HG03097 (cell line): ENCODE data around the gene IARS1.

Experiments used
- ATAC-seq: cut with Tn5 transposase; IDR thresholded peaks from one replicate; pipeline ENCODE4 v1.9.1; 2021; ENCODE audit not compliant: unreplicated experiment, low FRiP score

The IARS1 gene

DNA sequence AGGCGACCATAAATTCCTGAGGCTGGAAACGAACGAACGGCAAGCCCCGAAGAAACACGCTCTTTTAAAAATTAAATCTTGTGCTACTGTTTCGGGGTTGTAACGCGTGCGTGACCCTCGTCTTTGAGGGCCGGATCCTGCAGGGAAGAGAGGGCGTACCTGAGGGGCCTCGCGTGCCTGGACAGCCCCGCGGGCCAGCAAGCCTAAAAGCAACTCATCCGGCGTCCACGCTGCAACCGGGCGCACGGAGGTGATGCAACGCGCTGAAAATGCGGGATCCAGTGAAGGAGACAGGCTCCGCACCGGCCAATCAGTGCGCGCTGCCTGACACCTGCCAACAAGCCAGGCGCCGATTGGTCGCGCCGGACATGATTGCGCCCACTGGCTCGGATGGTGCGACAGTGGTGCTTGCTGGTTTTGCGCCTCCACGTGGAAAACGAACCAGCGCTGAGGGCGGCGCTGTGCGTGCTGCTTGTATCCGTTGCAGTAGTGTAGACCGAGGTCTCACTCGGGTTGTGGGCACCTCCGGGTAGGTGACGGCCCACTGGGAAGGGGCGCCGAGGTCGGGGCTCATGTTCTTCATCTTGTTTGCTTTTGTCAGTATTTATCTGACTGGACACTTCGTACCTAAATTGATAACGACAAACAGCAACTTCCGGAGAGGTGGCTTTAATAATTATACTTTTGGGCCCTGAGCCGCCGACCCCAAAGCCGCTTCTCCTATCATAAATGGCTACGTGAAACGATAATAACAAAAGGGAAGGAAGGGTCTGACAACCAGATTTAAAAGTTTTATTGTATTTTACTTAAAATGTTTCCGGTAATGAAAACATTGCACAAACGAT lies at the start of gene IARS1:
Gene IARS1 (minus strand): TSS at position 246 of the 845 bp plus-strand sequence. CDS start 4,278 bp downstream, outside the sequence.
- ATAC-seq: peak; percentile 84

DNA sequence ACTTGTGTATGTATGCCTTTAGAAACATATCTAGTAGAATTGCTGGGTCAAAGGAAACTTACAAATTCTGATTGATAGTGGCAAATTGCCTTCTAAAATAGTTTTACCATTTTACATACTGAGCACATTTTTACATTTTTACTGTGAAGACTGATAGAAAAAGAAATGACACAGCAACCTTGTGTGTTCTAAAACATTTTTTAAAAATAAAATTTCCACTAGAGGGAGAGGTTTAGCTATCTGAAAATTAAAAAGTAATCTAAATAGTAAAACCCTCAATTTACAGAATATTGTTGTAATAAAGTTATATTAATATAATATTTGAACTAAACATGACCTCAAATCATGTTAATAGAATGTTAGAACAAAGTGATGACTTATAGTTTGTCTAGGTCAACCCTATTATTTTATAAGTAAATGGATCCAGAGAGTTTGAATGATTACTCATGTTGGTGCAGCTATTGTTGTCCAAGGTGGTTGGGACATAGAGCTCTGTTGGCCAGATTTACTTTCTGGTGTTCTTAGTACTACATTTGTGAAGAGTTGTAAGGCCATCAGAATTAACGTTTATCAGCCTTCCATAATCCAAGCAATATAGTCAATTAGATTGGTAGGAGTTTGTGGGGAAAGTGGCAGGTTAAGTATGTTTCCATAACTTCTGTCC lies 49.5 kb upstream of the IARS1 start:
- no peak for ATAC-seq

DNA sequence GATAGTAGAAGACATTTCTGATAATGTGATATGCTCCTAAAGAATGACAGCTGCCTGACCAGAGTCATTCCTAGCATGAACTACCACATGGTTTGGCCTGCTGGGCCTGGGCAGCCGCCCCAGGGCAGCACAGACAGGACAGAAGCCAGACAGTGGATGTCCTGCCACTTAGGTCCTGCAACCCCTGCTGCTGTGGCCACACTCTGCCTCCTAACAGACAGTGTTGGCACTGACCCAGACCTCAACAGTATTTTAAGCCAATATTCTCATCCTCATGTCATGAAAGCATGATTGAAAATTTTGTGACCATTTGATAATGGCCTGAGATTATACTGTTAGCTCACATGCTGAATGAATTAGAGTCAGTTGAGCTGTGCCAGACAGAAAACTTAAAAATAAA lies 48.1 kb upstream of the IARS1 start:
- ATAC-seq: no peak

DNA sequence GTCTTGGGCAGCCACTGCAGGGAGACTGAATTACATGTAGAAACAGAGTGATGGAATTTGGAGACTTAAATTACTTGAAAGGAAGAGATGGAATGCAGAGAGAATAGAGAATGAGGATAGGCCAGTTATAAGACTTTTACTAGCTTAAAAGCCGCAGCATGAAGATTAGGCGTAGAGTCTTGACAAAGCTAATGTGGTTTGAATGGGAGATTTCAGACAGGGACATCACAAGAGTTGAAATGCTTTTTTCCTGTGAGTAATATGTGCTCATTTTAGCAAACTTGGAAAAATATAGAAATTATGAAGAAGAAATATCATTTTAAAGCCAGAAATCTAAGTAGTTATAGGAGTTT lies 39.8 kb upstream of the IARS1 start:
- ATAC-seq: no peak

DNA sequence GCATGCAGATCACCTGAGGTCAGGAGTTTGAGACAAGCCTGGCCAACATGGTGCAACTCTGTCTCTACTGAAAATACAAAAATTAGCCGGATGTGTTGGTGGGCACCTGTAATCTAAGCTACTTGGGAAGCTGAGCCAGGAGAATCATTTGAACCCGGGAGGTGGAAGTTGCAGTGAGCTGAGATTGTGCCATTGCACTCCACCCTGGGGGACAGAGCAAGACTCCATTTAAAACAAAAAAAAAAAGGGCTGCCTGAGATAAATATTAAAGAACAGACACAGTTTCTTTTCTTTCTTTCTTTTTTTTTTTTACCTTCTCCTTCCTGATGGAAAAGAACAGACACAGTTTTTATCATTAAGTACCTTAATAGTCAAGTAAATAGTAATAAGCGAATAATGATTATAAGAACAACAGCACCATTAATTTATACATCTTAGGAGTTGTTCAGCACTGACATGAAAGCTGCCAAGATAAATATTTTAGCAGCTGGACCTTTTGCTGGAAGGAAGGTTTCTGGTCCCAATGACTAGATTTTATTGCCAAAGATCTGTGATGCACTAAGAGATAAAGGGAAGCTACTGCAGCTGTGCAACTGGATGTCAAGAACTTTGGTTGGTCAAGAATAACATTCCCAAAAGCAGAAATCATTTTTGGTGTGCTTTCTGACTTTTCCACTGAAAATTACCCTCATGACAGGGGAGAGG lies 39.2 kb upstream of the IARS1 start:
- ATAC-seq: no peak

DNA sequence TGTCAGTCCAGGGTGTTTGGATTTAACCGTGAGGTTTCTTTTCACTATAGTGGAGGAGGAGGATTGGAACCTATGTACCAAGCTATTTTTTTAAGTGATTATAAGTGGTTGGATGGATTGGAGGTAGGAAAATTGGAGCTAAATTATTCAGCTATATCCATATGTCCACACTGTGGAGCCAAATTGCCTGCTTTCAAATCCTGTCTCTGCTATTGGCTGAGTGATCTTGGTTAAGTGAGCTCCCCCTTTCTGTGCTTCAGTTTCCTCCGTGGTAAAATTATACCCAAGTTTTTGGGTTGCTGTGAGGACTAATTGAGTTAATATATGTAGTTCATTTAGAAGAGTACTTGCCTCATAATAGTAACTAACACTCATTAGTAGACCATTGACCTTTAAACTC lies 34.7 kb upstream of the IARS1 start:
- ATAC-seq: no peak

DNA sequence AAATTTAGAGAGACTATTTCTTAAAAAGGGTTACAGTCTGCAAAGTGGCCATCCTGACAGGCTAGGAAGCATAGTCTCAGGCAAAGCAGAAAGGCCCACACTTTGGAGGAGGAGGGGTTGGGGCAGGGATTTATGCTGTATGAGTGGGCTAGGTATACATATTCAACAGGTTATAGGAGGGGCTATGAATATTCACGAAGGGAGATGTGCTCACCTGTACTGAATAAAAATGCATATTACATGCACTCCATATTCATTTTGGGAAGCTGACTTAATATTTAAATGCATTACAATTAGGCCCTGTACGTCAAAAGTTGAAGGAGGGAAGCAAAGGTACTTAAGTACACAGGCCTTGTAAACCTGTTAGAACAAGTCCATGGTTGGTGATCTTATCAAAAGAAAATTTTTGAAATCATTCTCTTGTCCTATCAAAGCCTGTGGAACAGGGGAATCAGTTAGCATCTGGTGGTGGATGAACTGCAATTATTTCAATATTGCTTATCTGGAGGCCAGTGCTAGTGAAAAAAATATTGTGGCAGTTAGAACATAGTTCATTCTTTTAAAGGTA lies 33.9 kb upstream of the IARS1 start:
- no peak for ATAC-seq

DNA sequence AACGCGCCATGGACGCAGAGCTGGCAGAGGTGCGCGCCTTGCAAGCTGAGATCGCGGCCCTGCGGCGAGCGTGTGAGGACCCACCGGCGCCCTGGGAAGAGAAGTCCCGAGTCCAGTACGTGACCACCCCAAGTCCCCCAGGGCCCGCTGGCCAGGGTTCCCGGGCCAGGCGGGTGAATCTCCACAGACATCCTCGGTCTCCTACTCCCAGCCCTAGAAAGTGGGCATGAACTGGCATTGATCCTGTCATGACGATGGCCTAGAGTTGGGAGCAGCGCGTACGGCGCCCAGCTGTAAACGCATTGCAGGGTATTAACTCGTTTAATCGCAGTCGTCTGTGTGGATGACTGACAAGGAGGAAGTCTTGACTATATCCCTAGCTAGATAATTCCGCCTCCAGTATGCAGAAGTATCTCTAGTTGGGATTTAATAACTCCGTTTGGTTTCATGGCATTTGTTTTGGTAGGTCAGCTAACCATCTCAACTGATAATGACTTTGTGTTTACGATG lies 32.5 kb upstream of the IARS1 start:
- peak; percentile 25 for ATAC-seq

DNA sequence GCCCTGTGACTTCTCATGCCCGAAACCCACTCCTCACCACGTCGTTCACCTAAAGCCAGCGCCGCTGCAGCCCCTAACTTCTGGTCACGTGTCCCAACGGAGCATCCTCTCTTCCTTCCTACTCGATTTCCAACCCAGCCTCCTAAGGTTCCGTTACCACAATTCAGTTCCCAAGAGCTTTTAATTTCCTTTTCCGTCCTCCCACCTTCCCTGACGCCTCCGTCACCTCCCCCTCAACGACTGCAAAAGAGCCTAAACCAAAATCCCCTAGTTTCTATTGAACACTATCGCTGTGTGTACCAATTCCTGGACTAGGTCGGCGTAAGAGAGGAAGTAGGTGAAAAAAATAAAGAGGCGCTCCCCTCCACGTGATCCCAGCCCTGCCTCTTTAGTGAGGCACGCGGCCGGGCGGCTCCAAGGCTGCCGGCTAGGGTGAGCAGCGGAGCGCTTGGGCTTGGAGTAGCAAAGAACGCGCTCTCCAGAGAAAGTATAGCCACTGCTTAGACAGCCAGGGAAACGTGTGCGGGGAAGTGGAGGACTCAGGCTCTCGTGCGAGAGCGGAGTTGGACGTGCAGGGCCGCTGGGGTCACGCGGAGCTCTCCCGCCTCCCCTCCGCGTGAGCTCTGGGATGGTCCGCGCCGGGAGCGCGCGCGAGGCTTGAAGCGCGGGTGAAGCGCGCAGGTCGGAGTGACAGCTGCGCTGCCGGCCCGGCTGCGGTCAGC lies 31.9 kb upstream of the IARS1 start, which contains the start of the genes CENPP and NOL8:
Gene CENPP (plus strand): TSS at position 685 of the 722 bp plus-strand sequence.
Gene NOL8 (minus strand): TSS at position 82 of the 722 bp plus-strand sequence. CDS start 1,189 bp downstream, outside the sequence.
- peak; percentile 89 for ATAC-seq

DNA sequence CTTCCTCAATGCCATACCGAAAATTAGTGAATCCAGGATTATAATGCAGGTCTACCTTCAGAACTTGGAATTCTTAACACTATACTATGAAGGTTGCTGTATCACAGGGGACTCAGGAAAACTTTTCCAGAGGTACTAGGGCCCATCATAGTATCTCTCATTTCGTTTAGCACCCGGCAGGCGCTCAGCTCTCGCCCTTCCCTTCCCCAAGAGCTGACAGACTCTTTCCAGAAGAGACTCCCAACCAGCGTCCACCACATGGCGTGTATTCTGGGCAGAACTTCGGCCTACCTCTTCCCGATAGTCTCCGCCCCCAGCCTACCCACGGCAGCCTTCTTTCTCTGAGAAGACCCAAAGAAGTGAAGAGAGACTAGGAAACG lies 31.4 kb upstream of the IARS1 start:
- ATAC-seq: no peak

DNA sequence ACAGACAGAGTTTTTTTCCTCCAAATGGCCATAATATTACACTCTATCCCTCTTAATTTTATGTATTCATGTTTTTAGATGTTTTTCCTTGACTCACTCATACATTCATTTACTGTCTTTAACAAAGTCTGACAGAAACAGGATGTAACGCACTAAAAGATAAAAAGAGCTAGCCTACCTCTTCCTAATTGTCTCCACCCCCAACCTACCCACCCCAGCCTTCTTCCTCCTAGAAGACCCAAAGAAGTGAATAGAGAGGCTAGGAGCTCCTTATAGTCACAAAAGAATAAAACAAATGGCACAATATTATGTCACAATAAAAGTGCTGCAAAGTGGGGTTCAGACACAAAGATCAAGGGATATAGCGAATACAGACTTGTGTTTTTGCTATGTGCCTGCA lies 30.9 kb upstream of the IARS1 start:
- no peak for ATAC-seq

DNA sequence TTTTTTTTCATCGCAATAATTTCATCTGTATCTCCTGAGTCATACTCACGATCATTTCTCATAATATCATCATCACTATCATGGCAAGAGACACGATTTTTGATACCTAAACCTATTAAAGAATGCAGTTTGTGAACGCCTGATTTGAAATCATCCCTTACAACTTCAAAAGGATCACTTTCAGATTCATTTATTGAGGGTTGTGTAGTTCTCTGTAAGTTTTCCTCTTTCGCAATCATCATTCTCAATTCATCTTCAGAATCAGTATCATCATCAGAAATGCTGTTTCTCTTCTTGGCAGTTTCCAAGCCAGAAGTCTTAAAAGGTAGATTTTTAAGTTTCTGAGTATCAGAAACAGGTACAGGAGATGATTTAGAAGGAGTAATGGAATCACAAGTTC lies 22.0 kb upstream of the IARS1 start:
- ATAC-seq: no peak

DNA sequence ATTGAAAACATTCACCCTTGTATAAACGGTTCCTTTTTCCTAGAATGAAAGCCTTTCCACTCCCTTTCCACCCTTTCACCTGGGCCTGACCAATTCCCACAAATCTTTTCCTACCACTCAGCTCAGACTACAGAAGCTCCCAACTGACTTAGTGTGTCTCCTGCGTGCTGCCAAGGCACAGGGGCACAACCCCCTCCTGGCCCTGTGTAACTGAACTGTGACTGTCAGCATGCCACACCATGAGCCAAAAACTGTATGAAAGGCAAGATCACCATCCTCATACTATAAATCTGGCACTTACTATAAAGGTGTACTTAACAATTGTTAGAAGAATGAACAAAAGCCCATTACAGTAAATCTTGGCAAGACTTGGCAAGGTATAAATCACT lies 20.1 kb upstream of the IARS1 start:
- ATAC-seq: no peak

DNA sequence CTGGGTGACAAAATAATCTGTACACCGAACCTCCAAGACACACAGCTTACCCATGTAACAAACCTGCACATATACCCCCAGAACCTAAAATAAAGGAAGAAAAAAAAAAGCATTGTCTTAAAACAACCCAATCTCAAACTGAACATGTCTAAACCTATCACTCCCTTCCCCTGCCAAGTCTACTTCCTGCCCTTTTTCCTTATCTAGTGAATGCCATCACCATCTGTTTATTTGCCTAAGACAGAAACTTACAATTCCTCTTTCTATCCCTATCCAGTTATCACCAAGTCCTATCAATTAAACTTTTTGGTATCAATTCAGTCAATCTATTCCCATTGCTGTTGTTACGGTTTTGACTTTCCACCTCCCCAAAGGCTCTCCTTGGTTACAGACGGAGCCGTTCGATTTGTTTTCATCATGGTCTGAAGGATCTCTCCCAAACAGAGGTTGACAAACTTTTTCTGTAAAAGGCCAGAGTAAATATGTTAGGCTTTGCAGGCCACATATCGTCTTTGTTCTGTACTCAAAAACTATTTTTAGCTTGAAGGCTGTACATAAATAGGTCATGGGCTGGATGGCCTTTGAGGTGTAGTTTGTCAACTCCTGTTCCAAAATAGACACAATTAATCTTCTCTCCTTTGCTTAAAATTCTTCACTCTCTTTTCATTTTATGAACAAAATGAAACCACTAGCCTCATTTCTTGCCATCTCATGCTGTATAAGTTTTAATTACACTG lies 19.6 kb upstream of the IARS1 start:
- no peak for ATAC-seq

DNA sequence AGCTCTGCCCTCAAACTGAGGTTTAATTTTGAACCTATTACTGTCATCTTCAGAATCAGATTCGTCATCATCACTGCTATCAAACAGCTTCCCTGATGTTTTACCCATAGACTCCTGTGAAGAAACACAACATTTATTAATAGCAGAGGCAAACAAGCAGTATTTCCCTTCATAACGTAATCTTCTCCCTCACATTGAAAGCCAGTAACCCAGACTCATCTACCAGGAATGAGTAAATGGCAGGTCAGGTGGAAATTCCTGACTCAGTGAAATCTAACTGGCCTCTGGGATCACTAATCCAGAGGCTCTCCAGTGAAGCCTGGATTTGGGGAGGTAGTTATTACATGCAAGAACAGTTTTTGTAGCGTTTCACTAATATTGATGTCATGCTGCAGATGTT lies 17.1 kb upstream of the IARS1 start:
- no peak for ATAC-seq

DNA sequence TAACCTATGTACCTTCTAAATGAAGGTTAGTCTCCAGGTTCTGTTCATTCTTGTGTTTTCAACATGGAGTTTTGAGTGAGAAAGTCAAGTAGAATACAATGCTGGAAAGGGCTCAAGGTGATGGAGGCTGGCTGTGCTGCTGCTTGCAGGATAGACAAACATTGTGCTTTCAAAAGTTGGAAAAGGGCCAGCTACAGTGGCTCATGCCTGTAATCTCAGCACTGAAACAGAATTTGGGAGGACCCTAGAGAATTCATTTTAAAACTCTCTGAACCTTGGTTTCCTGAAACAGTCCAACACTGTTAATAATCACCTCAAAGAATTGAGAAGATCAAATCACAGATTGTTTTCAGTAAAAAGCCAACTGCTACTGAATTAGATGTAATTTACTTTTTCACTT lies 15.4 kb upstream of the IARS1 start:
- no peak for ATAC-seq

DNA sequence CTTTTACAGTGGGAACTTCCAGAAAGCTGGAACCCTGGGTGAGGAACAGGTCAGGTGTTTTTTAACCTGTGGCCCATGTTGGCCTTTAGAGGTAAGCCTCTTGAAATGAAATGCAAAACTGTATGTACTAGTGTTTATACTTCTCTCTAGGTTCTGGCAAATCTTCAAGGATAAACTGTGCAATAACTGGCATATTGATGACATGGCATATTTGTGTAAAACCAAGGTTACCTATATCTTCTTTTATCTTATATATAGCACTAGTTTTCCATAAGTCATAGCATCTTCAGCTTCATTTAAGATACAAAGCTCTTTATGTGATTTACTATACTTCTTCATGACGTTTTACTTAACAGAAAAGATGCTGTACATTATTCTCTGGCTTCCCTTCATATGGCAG lies 7.4 kb upstream of the IARS1 start:
- no peak for ATAC-seq

DNA sequence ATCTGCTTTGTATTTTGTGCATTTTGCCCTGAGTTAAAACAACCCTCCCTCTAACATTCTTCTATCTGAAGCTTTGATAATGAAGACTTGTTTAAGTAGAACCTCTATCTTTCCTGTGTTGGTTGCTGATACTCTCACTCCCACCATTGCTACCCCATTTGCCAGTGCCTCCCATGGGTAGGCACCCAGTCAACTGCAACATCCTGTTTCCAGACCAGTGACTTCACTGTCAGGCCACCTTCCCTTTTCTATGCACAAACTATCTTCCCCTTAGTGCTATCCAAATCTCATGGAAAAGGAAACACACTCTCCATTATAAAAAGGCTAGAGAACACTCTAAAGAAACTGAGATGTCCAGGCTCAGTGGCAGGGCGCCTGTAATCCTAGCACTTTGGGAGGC lies 5.6 kb upstream of the IARS1 start:
- ATAC-seq: no peak

DNA sequence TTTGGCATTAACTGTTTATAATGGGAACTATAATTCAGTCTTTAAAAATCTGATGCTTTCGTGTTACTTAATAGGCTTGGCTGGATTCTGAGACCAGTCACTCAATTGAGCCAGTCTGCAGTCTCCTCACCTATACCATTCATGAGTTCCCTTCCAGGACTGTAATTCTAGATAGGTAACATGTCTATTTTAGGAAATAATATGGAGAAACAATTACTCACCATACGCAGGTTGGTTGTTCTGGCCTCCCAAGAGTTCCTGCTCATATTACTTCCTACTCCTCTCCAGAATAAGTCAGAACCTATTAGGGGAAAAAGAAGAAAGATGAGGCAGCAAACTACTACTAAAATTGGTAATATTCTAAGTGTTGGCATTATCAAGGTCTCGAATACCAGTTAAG lies 4.5 kb upstream of the IARS1 start:
- no peak for ATAC-seq

DNA sequence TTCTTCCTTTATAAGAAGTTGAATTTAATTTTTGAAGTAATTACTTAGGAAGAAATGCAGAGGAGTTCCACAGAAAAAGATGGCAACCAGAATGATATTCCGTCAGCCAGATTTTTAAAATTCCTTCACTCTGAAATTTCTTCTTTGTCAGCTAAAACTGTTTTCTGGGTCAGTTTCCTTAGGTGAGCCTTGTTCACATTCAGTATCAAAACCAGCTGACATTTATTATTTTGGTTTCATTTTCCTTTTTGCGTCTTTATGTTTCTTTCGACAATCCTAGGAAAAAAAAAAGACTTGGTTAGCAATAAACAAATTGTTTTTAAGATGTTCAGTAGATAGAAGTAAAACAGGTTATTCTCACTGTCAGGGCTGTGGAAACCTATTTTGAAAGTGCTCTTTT lies 4.1 kb upstream of the IARS1 start:
- ATAC-seq: no peak
